ENCODE measurements around the gene ITLN2.
"Not testable (repeated sequence)": the region's sequence is repeated elsewhere in the genome, so short reads cannot be mapped to it uniquely, and the experiment has no call there.

ITLN2 gene

DNA sequence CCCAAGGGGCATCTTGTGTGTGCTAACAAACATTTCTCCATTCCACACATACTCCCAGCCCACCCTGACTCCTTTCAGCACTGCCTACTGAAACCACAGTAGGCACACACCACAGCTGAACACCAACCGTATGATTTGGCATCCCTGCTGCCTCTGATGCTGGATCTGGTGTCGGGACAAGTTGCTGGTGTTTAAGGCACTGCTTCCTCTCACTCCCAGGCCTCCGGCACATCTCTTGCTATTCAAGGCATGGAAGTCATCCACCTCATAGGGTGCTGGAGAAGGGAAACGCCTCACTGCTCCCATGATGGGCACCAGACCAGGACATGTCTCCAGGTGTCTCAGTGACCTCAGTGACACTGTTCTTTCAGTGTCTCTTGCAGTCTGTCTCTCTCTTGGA is 2.4 kb upstream of the ITLN2 start:
- FAIRE-seq = no peak
- DNase-seq (ENCODE audit: insufficient read length, low spot score) = no peak

DNA sequence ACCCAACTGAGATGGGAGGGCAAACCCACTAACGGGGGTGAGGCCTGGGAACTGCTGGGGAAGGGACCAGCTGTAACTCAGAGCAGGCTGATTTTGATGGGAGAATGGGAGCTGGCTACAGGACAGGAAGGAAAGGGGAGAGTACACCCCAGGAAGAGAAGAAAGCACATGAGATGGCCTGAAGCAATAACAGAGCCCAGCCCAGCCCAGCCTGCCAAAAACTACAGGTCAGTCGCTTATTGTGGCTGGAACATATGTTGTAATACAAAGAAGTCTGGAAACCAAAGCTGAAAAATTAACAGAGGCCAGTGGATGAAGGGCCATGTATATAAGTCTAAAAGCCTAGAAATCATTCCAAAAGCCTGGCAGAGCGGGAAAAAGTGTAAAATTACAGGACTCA is 1.6 kb downstream of the ITLN2 start:
- no peak for DNase-seq (ENCODE audit: insufficient read length, low spot score)

DNA sequence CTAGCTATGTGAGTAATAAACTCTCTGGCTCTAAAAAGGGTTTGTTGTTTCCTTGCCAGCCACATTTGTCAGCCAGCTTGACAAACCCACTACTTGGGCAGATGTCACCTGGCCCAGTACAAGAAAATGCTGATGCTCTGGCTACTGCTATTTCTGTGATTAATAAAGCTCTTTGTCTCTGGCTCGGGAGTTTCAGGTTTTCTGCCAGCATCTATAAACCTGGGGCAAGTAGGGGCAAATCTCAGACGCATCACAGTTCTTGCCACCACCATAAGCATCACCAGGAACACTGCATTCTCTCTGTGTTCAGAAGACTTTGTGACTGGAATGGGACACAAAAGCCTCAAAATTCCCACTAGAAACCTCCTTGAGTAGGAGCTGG is 2.5 kb downstream of the ITLN2 start:
- FAIRE-seq (no peak), DNase-seq (ENCODE audit: insufficient read length, low spot score) (no peak)

More for the DNA sequence above, 1.6 kb downstream of the ITLN2 start:
- no peak for FAIRE-seq

- FAIRE-seq (no peak), DNase-seq (ENCODE audit: insufficient read length, low spot score) (peak; percentile 65)
Measured at GRCh38 chr1:160951443-160952128, 3.0 kb downstream of the ITLN2 start.

- FAIRE-seq = no peak
- no peak for DNase-seq (ENCODE audit: insufficient read length, low spot score)
Measured at GRCh38 chr1:160950657-160951056, 4.0 kb downstream of the ITLN2 start.

DNA sequence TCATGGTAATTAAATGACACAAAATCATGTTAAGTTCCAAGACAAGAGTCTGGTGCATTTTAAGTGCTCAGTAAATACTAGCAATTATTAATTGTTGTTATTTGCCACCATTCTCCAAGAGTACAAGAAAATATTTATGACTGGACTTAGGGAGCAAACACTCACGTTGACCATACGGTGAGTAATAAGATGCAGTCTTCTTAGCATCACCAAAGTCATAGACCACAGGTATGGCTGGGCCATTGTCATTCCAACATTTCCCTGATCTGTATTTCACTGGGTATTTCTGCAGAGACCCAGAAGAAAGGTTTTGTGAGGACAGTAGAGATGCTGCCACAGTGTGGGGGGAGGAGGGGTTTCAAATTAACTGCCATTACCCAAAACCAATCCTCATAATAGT is 4.7 kb downstream of the ITLN2 start:
- FAIRE-seq = no peak
- DNase-seq (ENCODE audit: insufficient read length, low spot score) = no peak

DNA sequence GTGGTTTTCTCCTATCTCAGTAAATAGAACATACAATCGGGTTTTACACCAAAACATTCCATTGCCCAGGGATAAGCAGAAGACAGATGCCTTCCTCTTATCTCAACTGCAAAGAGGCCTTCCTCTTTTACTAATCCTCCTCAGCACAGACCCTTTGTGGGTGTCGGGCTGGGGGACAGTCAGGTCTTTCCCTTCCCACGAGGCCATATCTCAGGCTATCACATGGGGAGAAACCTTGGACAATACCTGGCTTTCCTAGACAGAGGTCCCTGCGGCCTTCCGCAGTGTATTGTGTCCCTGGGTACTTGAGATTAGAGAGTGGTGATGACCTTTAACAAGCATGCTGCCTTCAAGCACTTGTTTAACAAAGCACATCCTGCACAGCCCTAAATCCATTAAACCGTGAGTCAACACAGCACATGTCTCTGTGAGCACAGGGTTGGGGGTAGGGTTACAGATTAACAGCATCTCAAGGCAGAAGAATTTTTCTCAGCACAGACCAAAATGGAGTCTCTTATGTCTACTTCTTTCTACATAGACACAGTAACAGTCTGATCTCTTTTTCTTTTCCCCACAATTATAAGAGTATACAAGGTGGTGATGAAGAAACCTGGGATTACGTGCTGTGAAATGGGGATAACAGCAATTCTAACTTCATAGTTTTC is 5.3 kb downstream of the ITLN2 start:
- not testable (repeated sequence) for FAIRE-seq; DNase-seq (ENCODE audit: insufficient read length, low spot score)

DNA sequence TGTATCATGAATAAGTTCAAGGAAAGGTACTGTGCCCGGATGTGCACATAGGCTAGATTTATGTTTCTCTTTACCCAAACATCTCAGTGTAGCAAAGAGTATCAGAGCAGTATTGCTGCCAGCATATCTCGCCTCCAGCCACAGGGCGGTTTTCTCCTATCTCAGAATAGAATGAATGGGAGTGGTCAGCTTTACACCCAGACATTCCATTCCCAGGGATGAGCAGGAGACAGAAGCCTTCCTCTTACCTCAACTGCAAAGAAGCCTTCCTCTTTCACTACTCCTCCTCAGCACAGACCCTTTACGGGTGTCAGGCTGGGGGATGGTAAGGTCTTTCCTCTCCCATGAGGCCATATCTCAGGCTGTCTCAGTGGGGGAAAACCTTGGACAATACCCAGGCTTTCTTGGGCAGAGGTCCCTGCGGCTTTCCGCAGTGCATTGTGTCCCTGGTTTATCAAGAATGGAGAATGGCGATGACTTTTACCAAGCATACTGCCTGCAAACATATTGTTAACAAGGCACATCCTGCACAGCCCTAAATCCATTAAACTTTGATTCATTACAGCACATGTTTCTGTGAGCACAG is 7.3 kb downstream of the ITLN2 start:
- not testable (repeated sequence) for FAIRE-seq; DNase-seq (ENCODE audit: insufficient read length, low spot score)

- not testable (repeated sequence) for DNase-seq (ENCODE audit: insufficient read length, low spot score); FAIRE-seq
Measured at GRCh38 chr1:160945881-160946280, 8.7 kb downstream of the ITLN2 start.

DNA sequence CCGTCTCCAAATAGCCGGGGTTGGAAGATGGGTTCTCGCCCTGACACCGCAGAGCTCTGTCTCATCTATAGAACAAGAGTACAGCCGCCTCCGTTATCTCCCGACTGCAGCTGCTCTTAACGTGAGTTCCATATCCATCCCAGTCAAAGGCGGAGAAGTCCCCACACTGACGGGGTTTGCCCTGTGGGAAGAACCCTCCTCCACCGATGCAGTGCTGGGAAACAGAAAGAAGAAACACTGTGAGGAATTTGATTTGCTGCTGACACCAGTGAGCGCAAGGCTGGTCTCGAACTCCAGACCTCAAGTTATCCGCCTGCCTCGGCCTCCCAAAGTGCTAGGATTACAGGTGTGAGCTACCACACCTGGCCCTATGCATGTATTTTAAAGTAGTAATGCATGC is 9.5 kb downstream of the ITLN2 start:
- DNase-seq (ENCODE audit: insufficient read length, low spot score) (no peak), FAIRE-seq (no peak)

DNA sequence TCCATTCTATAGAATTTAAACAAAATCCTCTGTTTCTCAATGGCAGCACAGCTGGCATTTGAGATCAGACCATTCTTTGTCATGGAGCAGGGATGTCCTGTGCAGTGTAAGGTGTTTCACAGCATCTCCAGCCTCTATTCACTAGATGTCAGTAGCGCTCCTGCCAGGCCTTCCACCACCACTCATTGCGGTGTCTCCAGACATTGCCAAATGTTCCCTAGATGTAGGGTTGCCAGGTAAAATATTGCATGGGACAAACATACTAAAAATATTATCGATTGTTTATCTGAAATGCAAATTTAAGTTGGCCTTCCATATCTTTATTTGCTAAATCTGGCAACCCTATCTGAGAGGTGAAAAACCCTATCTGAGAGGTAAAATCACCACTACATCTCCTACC is 11.7 kb downstream of the ITLN2 start:
- DNase-seq (ENCODE audit: insufficient read length, low spot score) = peak; percentile 18
- no peak for FAIRE-seq

DNA sequence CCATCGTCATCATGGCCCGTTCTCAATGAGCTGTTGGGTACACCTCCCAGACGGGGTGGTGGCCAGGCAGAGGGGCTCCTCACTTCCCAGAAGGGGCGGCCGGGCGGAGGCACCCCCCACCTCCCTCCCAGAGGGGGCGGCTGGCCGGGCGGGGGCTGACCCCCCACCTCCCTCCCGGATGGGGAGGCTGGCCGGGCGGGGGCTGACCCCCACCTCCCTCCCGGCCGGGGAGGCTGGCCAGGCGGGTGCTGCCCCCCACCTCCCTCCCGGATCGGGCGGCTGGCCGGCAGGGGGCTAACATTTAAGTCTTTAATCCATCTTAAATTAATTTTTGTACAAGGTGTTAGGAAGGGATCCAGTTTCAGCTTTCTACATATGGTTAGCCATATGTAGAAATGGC is 17.9 kb downstream of the ITLN2 start:
- not testable (repeated sequence) for DNase-seq (ENCODE audit: insufficient read length, low spot score); FAIRE-seq

DNA sequence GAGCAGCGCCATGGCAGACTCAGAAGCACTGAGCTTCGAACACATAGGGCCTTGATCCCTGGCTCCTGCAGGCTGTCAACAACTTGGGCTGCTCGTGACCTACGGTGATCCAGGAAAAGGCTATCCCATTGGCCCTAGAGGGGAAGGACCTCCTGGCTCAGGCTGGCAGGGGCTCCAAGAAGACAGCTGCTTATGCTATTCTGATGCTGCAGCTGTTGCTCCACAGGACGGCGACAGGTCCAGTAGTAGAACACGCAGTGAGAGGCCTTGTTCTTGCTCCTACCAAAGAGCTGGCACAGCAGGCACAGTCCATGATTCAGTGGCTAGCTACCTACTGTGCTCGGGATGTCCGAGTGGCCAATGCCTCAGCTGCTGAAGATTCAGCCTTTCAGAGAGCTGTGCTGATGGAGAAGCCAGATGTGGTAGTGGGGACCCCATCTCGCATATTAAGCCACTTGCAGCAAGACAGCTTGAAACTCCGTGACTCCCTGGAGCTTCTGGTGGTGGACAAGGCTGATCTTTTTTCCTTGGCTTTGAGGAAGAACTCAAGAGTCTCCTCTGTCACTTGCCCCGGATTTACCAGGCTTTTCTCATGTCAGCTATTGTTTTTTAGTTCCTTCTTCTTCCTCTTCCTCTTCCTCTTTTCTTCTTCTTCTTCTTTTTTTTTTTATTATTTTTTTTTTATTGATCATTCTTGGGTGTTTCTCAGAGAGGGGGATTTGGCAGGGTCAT is 18.9 kb downstream of the ITLN2 start:
- FAIRE-seq (no peak), DNase-seq (ENCODE audit: insufficient read length, low spot score) (no peak)

DNA sequence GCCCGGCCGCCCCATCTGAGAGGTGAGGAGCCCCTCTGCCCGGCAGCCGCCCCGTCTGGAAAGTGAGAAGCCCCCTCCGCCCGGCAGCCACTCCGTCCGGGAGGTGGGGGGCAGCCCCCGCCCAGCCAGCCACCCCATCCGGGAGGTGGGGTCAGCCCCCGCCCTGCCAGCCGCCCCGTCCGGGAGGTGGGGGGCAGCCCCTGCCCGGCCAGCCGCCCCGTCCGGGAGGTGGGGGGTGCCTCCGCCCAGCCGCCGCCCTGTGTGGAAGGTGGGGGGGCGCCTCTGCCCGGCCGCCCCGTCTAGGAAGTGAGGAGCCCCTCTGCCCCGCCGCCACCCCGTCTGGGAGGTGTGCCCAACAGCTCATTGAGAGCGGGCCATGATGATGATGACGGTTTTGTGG is 21.3 kb downstream of the ITLN2 start:
- not testable (repeated sequence) for FAIRE-seq; DNase-seq (ENCODE audit: insufficient read length, low spot score)

GRCh38 chr1:160925652-160926244 is 28.9 kb downstream of the ITLN2 start:
- FAIRE-seq = no peak
- DNase-seq (ENCODE audit: insufficient read length, low spot score) = no peak

DNA sequence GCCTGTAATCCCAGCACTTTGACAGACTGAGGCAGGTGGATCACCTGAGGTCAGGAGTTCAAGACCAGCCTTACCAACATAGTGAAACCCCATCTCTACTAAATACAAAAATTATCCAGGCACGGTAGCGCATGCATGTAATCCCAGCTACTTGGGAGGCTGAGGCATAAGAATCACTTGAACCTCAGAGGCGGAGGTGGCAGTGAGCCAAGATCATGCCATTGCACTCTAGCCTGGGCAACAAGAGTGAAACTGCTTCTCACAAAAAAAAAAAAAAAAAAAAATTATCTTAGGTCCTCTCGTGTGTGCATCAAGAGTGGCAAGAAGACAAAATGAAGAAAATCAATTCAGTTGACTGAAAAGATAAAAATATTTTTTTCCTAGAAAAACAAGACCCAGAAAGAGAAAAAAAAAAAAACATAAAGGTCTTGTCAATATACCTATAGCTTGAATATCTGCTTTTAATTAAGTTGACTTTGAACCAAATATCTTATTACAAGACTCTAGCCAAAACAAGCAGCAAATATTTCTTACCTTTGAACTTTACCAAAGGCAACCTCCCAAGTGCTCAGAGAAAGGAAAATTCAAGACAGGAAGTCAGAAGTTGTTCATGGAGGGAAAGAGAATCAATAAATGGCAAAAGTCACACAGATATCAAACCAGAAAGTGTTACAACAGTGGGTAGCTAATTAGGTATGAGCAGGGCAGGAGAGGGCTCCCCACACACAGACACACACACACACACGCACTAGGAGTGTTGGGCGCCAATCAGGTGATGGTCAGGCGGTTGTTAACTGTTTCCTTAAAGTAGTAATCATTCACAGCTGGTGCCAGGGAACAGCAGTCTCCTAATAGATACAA is 29.6 kb downstream of the ITLN2 start:
- no peak for FAIRE-seq
- DNase-seq (ENCODE audit: insufficient read length, low spot score) = no peak

DNA sequence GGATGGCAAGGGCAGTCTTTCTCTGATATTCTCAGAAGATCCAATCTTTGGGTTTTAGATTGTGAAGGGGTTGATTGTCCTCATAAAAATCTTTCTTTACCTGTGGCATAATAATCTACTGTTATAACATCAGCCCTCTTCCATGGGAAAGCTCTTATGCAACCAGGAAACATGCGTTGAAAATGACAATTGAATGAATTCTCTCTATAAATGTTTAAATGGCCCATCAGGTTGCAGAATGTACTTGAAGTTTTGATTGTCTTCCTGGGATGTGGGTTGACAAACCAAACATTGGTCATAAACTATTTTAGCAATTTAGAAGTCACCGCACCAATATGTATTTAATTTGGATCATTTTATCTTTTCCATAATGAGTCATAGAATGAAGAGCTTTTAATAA is 37.9 kb downstream of the ITLN2 start:
- DNase-seq (ENCODE audit: insufficient read length, low spot score) = no peak
- FAIRE-seq = no peak

DNA sequence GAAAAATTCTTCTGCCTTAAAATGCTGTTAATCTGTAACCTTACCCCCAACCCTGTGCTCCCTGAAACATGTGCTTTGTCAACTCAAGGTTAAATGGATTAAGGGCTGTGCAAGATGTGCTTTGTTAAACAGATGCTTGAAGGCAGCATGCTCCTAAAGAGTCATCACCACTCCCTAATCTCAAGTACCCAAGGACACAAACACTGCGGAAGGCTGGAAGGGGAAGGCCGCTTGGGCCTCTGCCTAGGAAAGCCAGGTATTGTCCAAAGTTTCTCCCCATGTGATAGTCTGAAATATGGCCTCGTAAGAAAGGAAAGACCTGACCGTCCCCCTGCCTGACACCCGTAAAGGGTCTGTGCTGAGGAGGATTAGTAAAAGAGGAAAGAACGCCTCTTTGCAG is 41.4 kb downstream of the ITLN2 start:
- not testable (repeated sequence) for FAIRE-seq; DNase-seq (ENCODE audit: insufficient read length, low spot score)

- FAIRE-seq (no peak), DNase-seq (ENCODE audit: insufficient read length, low spot score) (no peak)
Measured at GRCh38 chr1:160911925-160912324, 42.7 kb downstream of the ITLN2 start.

GRCh38 chr1:160911441-160911840 is 43.2 kb downstream of the ITLN2 start:
- DNase-seq (ENCODE audit: insufficient read length, low spot score) (no peak), FAIRE-seq (no peak)
